HUES64 (cell line): Measurements from ENCODE around the gene TOMM40L.
A peak's percentile ranks its signal among the peaks of the same experiment; 100 is the strongest.

Experiments
- H3K27ac ChIP-seq: 2 replicates; pipeline ENCODE4 v1.7.0; 2013; ENCODE audit warnings: low read depth, low read length, inconsistent platforms
- H3K27me3 ChIP-seq: 2 replicates; pipeline ENCODE4 v1.6.1; 2013; ENCODE audit warnings: mild to moderate bottlenecking, low read length; ENCODE audit not compliant: insufficient read depth
- H3K36me3 ChIP-seq: 2 replicates; pipeline ENCODE4 v1.6.1; 2013; ENCODE audit warnings: mild to moderate bottlenecking, low read length; ENCODE audit not compliant: insufficient read depth
- H3K4me1 ChIP-seq: 2 replicates; pipeline ENCODE4 v1.6.1; 2013; ENCODE audit warnings: mild to moderate bottlenecking, low read length, moderate library complexity; ENCODE audit not compliant: insufficient read depth
- H3K4me3 ChIP-seq: 2 replicates; pipeline ENCODE4 v1.5.1; 2013; ENCODE audit warnings: mild to moderate bottlenecking, low read length, moderate library complexity
- H3K9ac ChIP-seq: 2 replicates; pipeline ENCODE4 v1.6.1; 2013; ENCODE audit warnings: mild to moderate bottlenecking, low read depth, low read length
- H3K9me3 ChIP-seq: 2 replicates; pipeline ENCODE4 v1.6.1; 2013; ENCODE audit warnings: low read depth, low read length; ENCODE audit not compliant: insufficient read depth
- WGBS: fragments of 150-250, 120-280 bp; methylation state at CpG from one replicate; pipeline ENCODE4 v1.1.7; 2013; ENCODE audit warnings: missing lambda C conversion rate; 5-methylcytosine and 5-hydroxymethylcytosine counted together

TOMM40L gene

DNA sequence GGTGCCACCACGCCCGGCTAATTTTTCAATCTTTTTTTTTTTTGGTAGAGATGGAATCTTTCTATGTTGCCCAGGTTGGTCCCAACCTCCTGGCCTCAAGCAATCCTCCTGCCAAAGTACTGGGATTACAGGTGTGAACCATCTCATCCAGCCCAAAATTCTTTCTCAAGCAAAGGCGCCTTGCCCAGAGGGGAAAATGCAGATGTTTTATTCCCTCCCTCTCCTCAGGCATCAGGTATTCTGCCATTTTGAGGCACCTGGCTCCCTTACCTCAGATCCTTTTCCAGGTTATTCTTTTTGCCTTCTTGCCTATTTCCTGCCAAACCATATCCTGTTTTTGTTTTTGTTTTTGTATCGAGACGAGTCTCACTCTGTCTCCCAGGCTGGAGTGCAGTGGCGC lies 37.5 kb upstream of the TOMM40L start:
- 0 out of 2 replicates have a peak, but pooled peaks cover 3% of the 10 kb centered on the region for H3K4me1 ChIP-seq
- H3K9ac ChIP-seq, result no peak overlapping the region
- peaks cover 14% of the 10 kb centered on the region; the same call in 1 of the 2 replicates for H3K36me3 ChIP-seq
- no peaks in the 10 kb centered on the region for H3K9me3 ChIP-seq
- no peak overlapping the region for H3K27ac ChIP-seq
- WGBS, result 96% methylated on average over 6 of the region's 6 CpGs
- no peaks in the 10 kb centered on the region for H3K27me3 ChIP-seq
- no peak overlapping the region for H3K4me3 ChIP-seq

DNA sequence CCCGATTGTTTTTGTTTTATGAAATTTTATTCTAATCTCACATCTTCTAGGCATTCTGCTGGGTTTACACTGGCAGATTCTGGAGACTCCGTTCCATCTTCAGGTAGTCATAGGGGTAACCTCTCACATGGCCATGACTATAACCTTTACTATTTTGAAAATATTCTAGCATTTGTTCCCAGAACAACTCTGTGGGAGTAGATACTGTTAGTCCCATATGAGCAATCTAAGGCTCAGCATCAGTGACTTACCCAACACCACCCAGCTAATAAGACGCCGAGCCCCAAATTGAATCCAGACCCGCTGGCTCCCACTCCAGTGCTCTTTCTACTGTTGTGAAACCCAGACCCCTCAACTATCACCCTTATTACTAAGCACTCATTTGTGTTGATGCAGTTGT lies 36.8 kb upstream of the TOMM40L start:
- WGBS, result 94% methylated on average over 5 of the region's 5 CpGs
- no peaks in the 10 kb centered on the region for H3K9me3 ChIP-seq
- H3K36me3 ChIP-seq, result peaks cover 17% of the 10 kb centered on the region; the same call in 1 of the 2 replicates
- no peak overlapping the region for H3K27ac ChIP-seq
- no peak overlapping the region for H3K9ac ChIP-seq
- 0 out of 2 replicates have a peak, but pooled peaks cover 3% of the 10 kb centered on the region for H3K4me1 ChIP-seq
- H3K4me3 ChIP-seq, result no peak overlapping the region
- H3K27me3 ChIP-seq, result no peaks in the 10 kb centered on the region

DNA sequence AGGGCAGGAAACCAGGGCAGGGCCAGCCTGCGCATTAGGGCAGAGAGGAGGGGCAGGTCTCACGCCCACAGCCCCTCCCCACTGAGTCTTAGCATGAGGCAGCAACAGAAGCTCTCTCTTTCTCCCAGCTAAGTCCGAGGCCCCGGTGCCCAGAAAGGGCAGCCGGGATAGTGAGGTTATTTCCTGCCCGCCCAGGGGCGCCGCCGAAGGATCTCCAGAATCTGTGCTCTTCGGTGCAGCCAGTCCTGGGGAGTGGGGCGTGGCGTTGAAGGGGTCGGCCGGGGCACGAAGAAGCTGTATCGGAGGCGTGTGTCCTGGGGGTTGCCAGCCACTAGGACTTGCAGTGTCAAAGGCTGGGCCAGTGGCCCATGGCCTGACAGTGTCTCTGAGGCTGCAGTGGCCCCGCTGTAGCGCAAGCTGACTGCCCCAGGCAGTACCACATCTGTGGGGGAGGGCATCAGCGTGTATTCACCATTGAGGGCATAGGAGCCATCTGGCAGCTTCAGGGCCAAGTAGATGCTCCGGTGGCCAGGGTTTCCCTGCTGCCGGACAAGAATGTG lies 34.8 kb upstream of the TOMM40L start:
- H3K4me1 ChIP-seq, result no peaks in the 10 kb centered on the region
- H3K9ac ChIP-seq, result no peak overlapping the region
- H3K9me3 ChIP-seq, result no peaks in the 10 kb centered on the region
- no peak overlapping the region for H3K4me3 ChIP-seq
- H3K27ac ChIP-seq, result no peak overlapping the region
- WGBS, result 77% methylated on average over 22 of the region's 22 CpGs
- H3K36me3 ChIP-seq, result peaks cover 29% of the 10 kb centered on the region; the same call in 1 of the 2 replicates
- no peaks in the 10 kb centered on the region for H3K27me3 ChIP-seq

DNA sequence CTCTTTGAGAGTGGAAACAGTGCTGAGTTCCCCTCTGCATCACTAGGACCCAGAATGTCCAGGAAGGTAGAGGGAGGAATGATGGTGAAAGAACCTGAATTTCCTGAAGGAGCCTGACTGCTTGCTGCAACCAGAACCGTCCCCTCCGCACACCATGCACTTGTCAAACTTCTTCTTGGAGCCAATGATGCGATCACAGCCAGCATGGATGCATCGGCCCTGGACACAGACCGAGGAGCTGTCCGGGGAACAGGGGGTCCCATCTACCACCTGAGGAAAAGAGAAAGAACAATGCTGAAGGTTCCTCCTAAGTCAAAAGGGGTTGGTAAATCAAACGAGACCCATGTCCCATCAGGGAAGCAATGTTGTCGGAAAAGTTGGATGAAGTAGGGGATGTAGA lies 33.9 kb upstream of the TOMM40L start:
- H3K27ac ChIP-seq, result no peak overlapping the region
- 86% methylated on average over 8 of the region's 8 CpGs for WGBS
- no peaks in the 10 kb centered on the region for H3K27me3 ChIP-seq
- H3K4me1 ChIP-seq, result peaks cover 8% of the 10 kb centered on the region
- no peak overlapping the region for H3K9ac ChIP-seq
- peaks cover 29% of the 10 kb centered on the region; the same call in 1 of the 2 replicates for H3K36me3 ChIP-seq
- H3K9me3 ChIP-seq, result no peaks in the 10 kb centered on the region
- H3K4me3 ChIP-seq, result no peak overlapping the region

DNA sequence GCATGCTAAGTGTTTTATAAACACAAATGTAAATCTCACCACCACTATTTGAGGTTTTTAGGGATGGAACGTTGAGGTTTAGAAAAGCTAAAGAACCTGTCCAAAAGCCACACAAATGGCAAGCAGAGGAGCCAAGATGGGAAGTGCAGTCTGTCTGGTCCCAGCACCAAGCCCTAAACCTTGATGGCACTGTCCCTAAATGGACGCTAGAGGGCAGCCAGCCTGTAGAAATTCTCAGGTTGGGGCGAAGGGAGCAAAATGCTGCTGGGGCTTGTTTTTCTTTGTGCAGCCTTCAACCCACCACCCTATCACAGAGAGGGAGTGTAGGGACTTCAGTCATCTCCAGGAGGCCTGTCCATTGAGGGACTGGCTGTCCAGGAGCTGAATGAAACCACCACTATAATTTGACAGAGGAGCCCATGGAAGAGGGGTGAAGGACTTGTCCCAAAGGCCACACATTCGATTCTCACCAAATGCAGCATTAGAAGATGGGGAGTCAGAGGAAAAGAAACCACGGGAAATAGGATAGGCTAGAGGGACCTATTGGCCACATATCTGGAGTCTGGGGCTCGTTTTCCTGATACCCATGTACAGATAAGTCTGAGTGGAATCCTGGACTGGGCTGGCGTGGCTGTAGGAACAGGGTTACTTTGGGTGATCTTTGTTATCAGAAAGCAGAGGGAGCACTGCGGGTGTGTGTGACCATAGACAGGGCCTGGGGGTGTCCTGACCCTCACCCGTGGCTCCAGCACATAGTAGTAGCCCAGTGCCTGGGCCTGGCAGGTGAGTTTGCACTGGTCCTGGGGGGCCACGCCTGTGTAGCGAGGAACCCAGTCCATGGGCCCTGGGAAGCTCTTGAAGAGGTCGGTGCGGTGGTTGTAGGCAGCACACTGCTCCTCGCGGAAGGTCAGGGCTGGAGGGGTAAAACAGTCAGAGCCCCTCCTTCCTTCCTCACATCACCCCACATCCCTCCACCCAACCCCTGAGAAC lies 33.1 kb upstream of the TOMM40L start:
- 76% methylated on average over 14 of the region's 15 CpGs for WGBS
- Histone ChIP-seq H3K9ac (no peak overlapping the region), H3K27ac (no peak overlapping the region), H3K4me3 (no peak overlapping the region), H3K9me3 (no peaks in the 10 kb centered on the region), H3K4me1 (peaks cover 15% of the 10 kb centered on the region), H3K36me3 (peaks cover 29% of the 10 kb centered on the region; the same call in 1 of the 2 replicates), H3K27me3 (no peaks in the 10 kb centered on the region)

DNA sequence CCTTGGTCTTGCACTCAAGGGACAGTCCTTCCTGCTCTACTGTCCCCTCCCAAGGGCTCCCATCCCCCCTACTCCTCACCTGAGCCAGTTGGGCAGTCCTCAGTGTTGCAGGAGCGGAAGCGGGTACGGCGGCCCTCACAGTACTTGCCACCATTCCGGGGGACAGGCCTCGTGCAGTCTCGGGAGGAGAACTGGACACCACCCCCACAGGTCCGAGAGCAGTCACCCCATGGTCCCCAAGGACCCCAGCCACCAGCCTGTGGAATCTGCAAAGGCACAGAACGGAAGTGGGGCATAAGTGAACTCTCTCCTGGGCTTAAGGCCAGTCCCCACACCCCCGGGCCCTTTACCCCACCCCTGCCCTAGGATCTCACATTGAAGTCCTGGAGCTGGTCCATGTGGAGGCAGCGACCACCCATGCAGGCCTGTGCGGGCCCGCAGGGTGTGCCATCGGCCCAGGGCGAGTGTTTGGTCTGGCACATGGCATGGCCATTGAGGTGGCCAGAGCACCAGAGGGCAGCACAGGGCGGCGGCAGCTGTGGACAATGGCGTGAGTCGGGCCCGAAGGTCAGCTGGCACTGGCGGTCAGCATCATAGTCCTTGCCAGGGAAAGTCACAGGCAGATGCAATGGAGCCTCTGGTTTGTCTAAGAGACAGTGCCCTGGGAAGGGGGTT lies 32.2 kb upstream of the TOMM40L start:
- peaks cover 29% of the 10 kb centered on the region; the same call in 1 of the 2 replicates for H3K36me3 ChIP-seq
- 93% methylated on average over 21 of the region's 21 CpGs for WGBS
- no peaks in the 10 kb centered on the region for H3K9me3 ChIP-seq
- no peaks in the 10 kb centered on the region for H3K27me3 ChIP-seq
- H3K9ac ChIP-seq, result no peak overlapping the region
- H3K4me1 ChIP-seq, result peaks cover 24% of the 10 kb centered on the region
- no peak overlapping the region for H3K27ac ChIP-seq
- H3K4me3 ChIP-seq, result no peak overlapping the region

DNA sequence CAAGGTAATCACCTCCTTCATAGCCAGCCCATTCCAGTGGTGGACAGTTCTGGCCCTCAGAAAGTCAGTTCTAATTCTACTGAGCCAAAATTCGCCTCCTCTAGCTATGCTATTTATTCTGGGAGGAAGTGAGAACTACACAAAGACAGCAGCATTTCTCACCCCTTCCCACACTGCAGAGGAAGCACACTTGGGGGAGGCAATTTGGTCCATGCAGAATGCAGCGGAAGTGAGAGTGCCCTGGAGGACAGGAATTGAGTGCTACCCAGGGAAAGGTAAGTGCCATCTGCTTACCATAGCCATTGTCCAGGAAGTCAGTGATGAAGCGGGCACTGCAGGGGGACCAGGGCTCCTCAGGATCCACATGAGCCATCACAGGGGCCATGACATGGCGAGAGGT lies 30.7 kb upstream of the TOMM40L start:
- peaks cover 29% of the 10 kb centered on the region; the same call in 1 of the 2 replicates for H3K36me3 ChIP-seq
- no peaks in the 10 kb centered on the region for H3K27me3 ChIP-seq
- no peak overlapping the region for H3K4me3 ChIP-seq
- no peak overlapping the region for H3K27ac ChIP-seq
- peaks cover 39% of the 10 kb centered on the region for H3K4me1 ChIP-seq
- H3K9me3 ChIP-seq, result no peaks in the 10 kb centered on the region
- H3K9ac ChIP-seq, result no peak overlapping the region
- WGBS, result 86% methylated on average over 4 of the region's 4 CpGs

DNA sequence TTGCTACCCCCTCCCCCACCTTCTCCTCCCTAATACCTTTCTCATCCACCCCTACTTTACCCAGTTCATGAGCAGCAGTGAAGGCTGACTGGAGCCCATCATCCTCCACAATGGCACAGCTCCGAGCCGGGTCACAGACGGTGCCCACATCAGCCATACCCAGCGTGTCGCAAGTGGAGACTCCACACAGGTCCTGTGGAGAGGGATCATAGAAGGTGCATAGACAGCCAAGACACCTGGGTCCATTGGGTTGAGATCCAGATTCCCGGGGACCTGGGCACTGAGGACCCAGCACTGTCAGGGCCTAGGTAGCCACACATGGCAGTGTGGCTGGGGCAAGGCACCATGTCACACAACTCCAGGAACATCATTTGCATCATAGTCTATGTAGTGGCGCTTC lies 29.7 kb upstream of the TOMM40L start:
- no peak overlapping the region for H3K9ac ChIP-seq
- no peak overlapping the region for H3K27ac ChIP-seq
- H3K4me1 ChIP-seq, result peaks cover 48% of the 10 kb centered on the region
- H3K9me3 ChIP-seq, result no peaks in the 10 kb centered on the region
- H3K36me3 ChIP-seq, result peaks cover 28% of the 10 kb centered on the region; the same call in 1 of the 2 replicates
- no peak overlapping the region for H3K4me3 ChIP-seq
- 96% methylated on average over 7 of the region's 7 CpGs for WGBS
- no peaks in the 10 kb centered on the region for H3K27me3 ChIP-seq

DNA sequence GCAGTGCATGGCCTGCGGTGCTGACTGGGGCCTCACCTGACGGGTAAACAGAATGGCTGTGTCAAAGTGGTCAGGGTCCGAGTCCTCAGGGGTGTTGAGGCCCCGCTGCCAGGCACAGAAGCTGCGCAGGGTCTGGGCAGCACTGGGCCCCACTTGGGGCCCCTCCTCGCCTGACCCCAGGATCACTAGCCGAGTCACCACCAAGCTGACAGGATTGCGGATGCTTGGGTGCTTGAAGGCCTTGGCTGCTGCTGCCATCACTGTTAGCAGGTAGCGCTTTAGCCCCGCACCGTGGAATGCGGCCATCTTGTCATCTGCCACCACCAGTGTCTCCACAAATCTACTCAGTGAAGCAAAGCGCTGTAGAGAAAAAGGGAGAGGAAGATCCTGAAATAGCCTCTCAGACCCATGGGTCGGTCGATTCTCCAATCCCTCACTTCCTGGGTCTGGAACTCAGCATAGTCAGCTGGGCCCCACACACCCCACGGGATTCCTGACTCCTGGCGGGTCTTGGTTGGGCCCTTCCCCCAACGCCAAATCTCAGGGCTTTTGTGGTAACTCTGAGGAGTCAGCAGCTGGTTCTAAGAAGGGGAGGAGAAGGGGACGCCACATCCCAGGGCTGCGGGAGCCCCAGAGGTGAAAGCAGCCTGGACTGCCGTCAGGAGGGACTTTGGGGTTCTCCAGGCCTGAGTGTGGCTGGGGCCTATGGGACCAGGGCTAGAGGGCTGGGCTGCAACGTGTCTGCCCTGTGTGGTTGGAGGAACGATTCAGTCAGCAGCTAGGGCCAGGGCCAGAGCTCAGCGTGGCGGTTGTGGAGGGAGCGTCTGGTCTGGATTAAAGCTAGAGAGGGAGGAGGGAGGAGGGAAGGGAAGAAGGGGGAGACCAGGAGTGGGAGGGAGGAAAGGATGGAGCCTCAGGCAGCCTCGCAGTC lies 29.1 kb upstream of the TOMM40L start:
- WGBS, result 78% methylated on average over 27 of the region's 27 CpGs
- Histone ChIP-seq H3K4me1 (peaks cover 55% of the 10 kb centered on the region), H3K9me3 (no peaks in the 10 kb centered on the region), H3K36me3 (peaks cover 22% of the 10 kb centered on the region; the same call in 1 of the 2 replicates), H3K4me3 (peak overlapping the region; percentile 51; the same call in 1 of the 2 replicates), H3K27ac (peak overlapping the region; percentile 64), H3K27me3 (no peaks in the 10 kb centered on the region), H3K9ac (peak overlapping the region; percentile 42)

DNA sequence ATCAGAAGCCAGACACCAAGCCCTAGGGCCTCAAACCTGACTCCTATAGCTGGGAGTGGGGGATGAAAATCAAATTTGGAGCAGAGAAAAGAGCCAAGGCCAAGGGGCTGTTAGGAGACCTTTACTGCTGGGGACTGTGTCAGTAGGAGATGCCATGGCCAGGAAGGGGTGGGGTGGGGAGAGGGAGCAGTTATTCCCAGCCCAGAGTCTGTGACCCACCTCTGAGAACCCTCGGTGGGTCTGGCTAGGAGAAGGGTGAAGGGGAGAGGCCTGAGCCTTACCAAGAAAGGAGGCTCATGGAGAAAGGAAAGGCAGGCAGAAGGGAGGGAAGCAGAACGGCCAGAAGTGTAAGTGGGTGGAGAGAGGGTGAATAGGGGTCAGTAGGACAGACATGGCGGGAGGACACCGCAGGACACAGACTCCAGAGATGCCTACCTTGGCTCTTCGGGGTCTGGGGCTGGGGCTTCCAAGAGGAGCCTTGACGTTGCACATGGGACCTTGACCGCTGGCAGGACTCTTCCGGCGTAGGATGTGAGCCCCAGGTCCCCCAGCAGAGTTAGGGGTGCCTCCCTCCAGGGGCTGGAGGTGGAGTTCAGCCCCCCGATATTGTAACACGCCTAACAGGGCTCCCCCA lies 28.2 kb upstream of the TOMM40L start:
- H3K9me3 ChIP-seq, result no peaks in the 10 kb centered on the region
- H3K4me1 ChIP-seq, result peaks cover 56% of the 10 kb centered on the region
- H3K4me3 ChIP-seq, result peak overlapping the region; percentile 51
- no peaks in the 10 kb centered on the region for H3K27me3 ChIP-seq
- H3K27ac ChIP-seq, result no peak overlapping the region
- peaks cover 17% of the 10 kb centered on the region; the same call in 1 of the 2 replicates for H3K36me3 ChIP-seq
- H3K9ac ChIP-seq, result peak overlapping the region; percentile 42
- WGBS, result 88% methylated on average over 11 of the region's 11 CpGs
